PC-9 (cell line): Measurements from ENCODE around the gene SF3A2. TPM values are rescaled to one million over a fixed set of nuclear protein-coding genes. Genes with fewer than 3 reads are reported as not detected.

Source experiments
- BruUV-seq: library from RNA; stranded (reverse); fragments of 400-500 nt; replicated peaks from 2 replicates; lab custom pipeline; 2021; lab: Mats Ljungman, UMichigan
- CTCF ChIA-PET: fragments of 300-600 bp; sonication (Branson Sonifier 250); formaldehyde crosslinking; loops from one replicate; lab custom pipeline; 2022; ENCODE audit warnings: antibody characterized with exemption; lab: Charles Lee
- POLR2A ChIA-PET: fragments of 300-600 bp; sonication (Branson Sonifier 250); formaldehyde crosslinking; loops from one replicate; lab custom pipeline; 2022; ENCODE audit warnings: antibody characterized with exemption; ENCODE audit not compliant: unreplicated experiment; lab: Charles Lee
- DNase-seq, 2 experiments: peaks; one replicate each; pipeline versions ENCODE4 v3.0.0 to v3.0.0-alpha.2; 2015 to 2022; ENCODE audit warnings: mixed read lengths in 1 of 2
- H2AFZ ChIP-seq: fragments of 200-600 bp; sonication (generic); 2 replicates; pipeline ENCODE4 v1.8.1; 2017; ENCODE audit warnings: antibody characterized with exemption
- H3F3A ChIP-seq: fragments of 200-600 bp; sonication (generic); 2 replicates; pipeline ENCODE4 v1.8.1; 2017; ENCODE audit warnings: antibody characterized with exemption, mild to moderate bottlenecking, low read depth; ENCODE audit not compliant: insufficient read depth
- H3K27ac ChIP-seq: fragments of 200-600 bp; sonication (generic); 2 replicates; pipeline ENCODE4 v1.6.1; 2016; ENCODE audit warnings: mixed run types
- H3K27me3 ChIP-seq: fragments of 200-600 bp; sonication (generic); 2 replicates; pipeline ENCODE4 v1.6.1; 2016; ENCODE audit warnings: low read depth, mixed run types; ENCODE audit not compliant: insufficient read depth
- H3K36me3 ChIP-seq: fragments of 200-600 bp; sonication (generic); 2 replicates; pipeline ENCODE4 v1.6.1; 2016; ENCODE audit warnings: low read depth, mixed run types
- H3K4me1 ChIP-seq: fragments of 200-600 bp; sonication (generic); replicated peaks from 2 replicates; pipeline ENCODE4 v1.6.1; 2016; ENCODE audit warnings: mixed run types; ENCODE audit not compliant: insufficient read depth
- H3K4me2 ChIP-seq: fragments of 200-600 bp; sonication (generic); 2 replicates; pipeline ENCODE4 v1.6.1; 2017; ENCODE audit warnings: mixed run types
- H3K4me3 ChIP-seq: fragments of 200-600 bp; sonication (generic); 2 replicates; pipeline ENCODE4 v1.6.1; 2016; ENCODE audit warnings: mixed run types
- H3K79me2 ChIP-seq: fragments of 200-600 bp; sonication (generic); 2 replicates; pipeline ENCODE4 v1.6.1; 2017; ENCODE audit warnings: low read depth, mixed run types
- H3K9me2 ChIP-seq: fragments of 200-600 bp; sonication (generic); 2 replicates; pipeline ENCODE4 v1.8.1; 2017; ENCODE audit warnings: mild to moderate bottlenecking; ENCODE audit not compliant: insufficient read depth
- H3K9me3 ChIP-seq: fragments of 200-600 bp; sonication (generic); 2 replicates; pipeline ENCODE4 v1.8.1; 2016; ENCODE audit warnings: low read depth; ENCODE audit not compliant: insufficient read depth
- H4K20me1 ChIP-seq: fragments of 200-600 bp; sonication (generic); 2 replicates; pipeline ENCODE4 v1.8.1; 2017; ENCODE audit not compliant: insufficient read depth
- CTCF ChIP-seq: fragments of 200-600 bp; sonication (generic); conservative IDR thresholded peaks from 2 replicates; pipeline ENCODE4 v1.6.1; 2017; ENCODE audit warnings: mixed run types, antibody characterized with exemption, mild to moderate bottlenecking, moderate library complexity
- EZH2 ChIP-seq: fragments of 200-600 bp; sonication (generic); IDR thresholded peaks from 2 replicates; pipeline ENCODE4 v1.8.0; 2017; ENCODE audit warnings: antibody characterized with exemption, low read depth
- intact Hi-C: fragments of 100-400 bp; cut with micrococcal nuclease; formaldehyde crosslinking; loops from one replicate; pipeline ENCODE4 v1.10.0; 2022; ENCODE audit not compliant: unreplicated experiment
- total RNA-seq: library from RNA; stranded (reverse); gene quantifications from 2 replicates; pipeline ENCODE4 v1.2.3, GENCODE V29; 2021

The SF3A2 gene
- total RNA-seq, 1 experiment from 2014 or later, result 83.0 TPM

GRCh38 chr19:2189880-2190279 is 46.7 kb upstream of the SF3A2 start:
- H3K36me3 ChIP-seq, result no peaks in the 10 kb centered on the region
- H2AFZ ChIP-seq, result no peak overlapping the region
- intact Hi-C loops, result no loop called here
- TF ChIP-seq EZH2, result no peak
- no peak for TF ChIP-seq CTCF
- no peak for DNase-seq
- POLR2A ChIA-PET, result no interaction called here
- H3K79me2 ChIP-seq, result no peaks in the 10 kb centered on the region
- no peak overlapping the region for H3K27ac ChIP-seq
- H3K9me2 ChIP-seq, result no peaks in the 10 kb centered on the region
- H3K4me1 ChIP-seq, result no peaks in the 10 kb centered on the region
- no peaks in the 10 kb centered on the region for H3K9me3 ChIP-seq
- H3K4me3 ChIP-seq, result no peak overlapping the region
- no peaks in the 10 kb centered on the region for H3K27me3 ChIP-seq
- H3K4me2 ChIP-seq, result no peak overlapping the region
- CTCF ChIA-PET, result no interaction called here
- H3F3A ChIP-seq, result no peaks in the 10 kb centered on the region
- H4K20me1 ChIP-seq, result no peaks in the 10 kb centered on the region
- BruUV-seq, result no TSS peak

GRCh38 chr19:2190848-2191455 is 45.7 kb upstream of the SF3A2 start:
- Histone ChIP-seq H4K20me1 (no peaks in the 10 kb centered on the region), H3K4me2 (no peak overlapping the region), H2AFZ (no peak overlapping the region), H3K36me3 (no peaks in the 10 kb centered on the region), H3K4me3 (no peak overlapping the region), H3K27me3 (no peaks in the 10 kb centered on the region), H3K27ac (no peak overlapping the region), H3K79me2 (no peaks in the 10 kb centered on the region), H3F3A (no peaks in the 10 kb centered on the region), H3K9me3 (no peaks in the 10 kb centered on the region), H3K4me1 (no peaks in the 10 kb centered on the region), H3K9me2 (no peaks in the 10 kb centered on the region)
- ChIA-PET POLR2A (no interaction called here), CTCF (no interaction called here)
- BruUV-seq, result no TSS peak
- intact Hi-C loops, result no loop called here
- no peak for DNase-seq
- TF ChIP-seq CTCF (no peak), EZH2 (no peak)

GRCh38 chr19:2191456-2192310 is 44.9 kb upstream of the SF3A2 start:
- POLR2A ChIA-PET, result no interaction called here
- no TSS peak for BruUV-seq

More at GRCh38 chr19:2191456-2192310, 44.9 kb upstream of the SF3A2 start:
- Histone ChIP-seq H3K36me3 (no peaks in the 10 kb centered on the region), H3K27ac (no peak overlapping the region), H3K4me3 (no peak overlapping the region), H3K9me2 (no peaks in the 10 kb centered on the region), H2AFZ (no peak overlapping the region), H3F3A (no peaks in the 10 kb centered on the region), H3K9me3 (no peaks in the 10 kb centered on the region), H3K27me3 (no peaks in the 10 kb centered on the region), H3K4me2 (no peak overlapping the region), H3K4me1 (no peaks in the 10 kb centered on the region), H4K20me1 (no peaks in the 10 kb centered on the region), H3K79me2 (no peaks in the 10 kb centered on the region)
- intact Hi-C loops, result no loop called here
- TF ChIP-seq EZH2, result no peak
- no peak for TF ChIP-seq CTCF
- no peak for DNase-seq
- CTCF ChIA-PET, result no interaction called here
